HepG2 (cell line): ENCODE measurements around the gene ZMYND19. TPM values are rescaled to one million over a fixed set of nuclear protein-coding genes. Genes with fewer than 3 reads are reported as not detected.

Source experiments
- ATAC-seq: fragments of 200-7000 bp; cut with Tn5 transposase; 3 replicates; pipeline ENCODE4 v1.9.1; 2020; ENCODE audit warnings: mild to moderate bottlenecking, moderate library complexity
- BruUV-seq: library from RNA; stranded (reverse); fragments of 400-500 nt; replicated peaks from 2 replicates; lab custom pipeline; 2021; lab: Mats Ljungman, UMichigan
- CTCF ChIA-PET: fragments of 300-600 bp; formaldehyde crosslinking; extraction: SDS; loops from one replicate; lab custom pipeline; 2021; ENCODE audit warnings: low total read pairs, inconsistent platforms, low intra/inter-chr PET ratio; lab: Yijun Ruan, JAX
- POLR2A ChIA-PET: fragments of 350-600 bp; sonication (Branson Sonifier 250); formaldehyde crosslinking; loops from one replicate; lab custom pipeline; 2020; ENCODE audit warnings: antibody characterized with exemption, inconsistent platforms; lab: Yijun Ruan, JAX
- DNase-seq: peaks from one replicate; pipeline ENCODE4 v3.0.0-alpha.2; 2015; ENCODE audit warnings: low spot score
- FAIRE-seq: peaks from 3 replicates; lab custom pipeline; 2011; peaks lifted over from hg19 to GRCh38; lab: Jason Lieb, UNC
- H2AFZ ChIP-seq: one replicate; pipeline ENCODE4 v1.6.1; 2011; ENCODE audit warnings: low read length, inconsistent platforms
- H3K27ac ChIP-seq: fragments of 300-600 bp; 3 replicates; pipeline ENCODE4 v1.8.0; 2011; ENCODE audit warnings: mixed run types, mild to moderate bottlenecking, mixed read lengths, low read length, inconsistent platforms; ENCODE audit not compliant: insufficient read depth; ENCODE audit errors: extremely low read length
- H3K27me3 ChIP-seq, 2 experiments: fragments of 200-600 bp in 1 of 2; 2 replicates in 1 of 2; 3 replicates in 1 of 2; pipeline versions ENCODE4 v1.6.0 to v1.8.0; 2011; ENCODE audit warnings: low read length in 2 of 2, mild to moderate bottlenecking in 2 of 2, moderate library complexity in 2 of 2, inconsistent platforms in 1 of 2; ENCODE audit not compliant: insufficient read depth in 2 of 2, control insufficient read depth in 1 of 2
- H3K36me3 ChIP-seq, 2 experiments: fragments of 200-600 bp in 1 of 2; replicated peaks in 1 of 2; 2 replicates in 1 of 2; 3 replicates in 1 of 2; pipeline versions ENCODE4 v1.5.1 to v1.8.0; 2011; ENCODE audit warnings: low read length in 2 of 2, inconsistent platforms in 1 of 2; ENCODE audit not compliant: insufficient read depth in 2 of 2, control insufficient read depth in 1 of 2
- H3K4me1 ChIP-seq: 2 replicates; pipeline ENCODE4 v1.5.1; 2012; ENCODE audit warnings: low read length, inconsistent platforms; ENCODE audit not compliant: insufficient read depth
- H3K4me2 ChIP-seq: 2 replicates; pipeline ENCODE4 v1.6.0; 2011; ENCODE audit warnings: low read depth, low read length, inconsistent platforms
- H3K4me3 ChIP-seq, 3 experiments: fragments of 200-600 bp in 1 of 3; sonication (generic), shearing (Covaris generic) in 1 of 3; replicated peaks in 1 of 3; 2 replicates each; pipeline ENCODE4 v1.5.1; 2011 to 2016; ENCODE audit warnings: low read length in 3 of 3, inconsistent platforms in 2 of 3, low read depth in 2 of 3, mild to moderate bottlenecking in 2 of 3, control low read depth in 1 of 3, mixed read lengths in 1 of 3; ENCODE audit not compliant: insufficient read depth in 1 of 3
- H3K79me2 ChIP-seq: one replicate; pipeline ENCODE4 v1.6.1; 2011; ENCODE audit warnings: low read length, inconsistent platforms; ENCODE audit not compliant: insufficient read depth
- H3K9ac ChIP-seq: 2 replicates; pipeline ENCODE4 v1.6.0; 2011; ENCODE audit warnings: mild to moderate bottlenecking, low read depth, low read length, inconsistent platforms; ENCODE audit not compliant: insufficient read depth
- H3K9me3 ChIP-seq: 2 replicates; pipeline ENCODE4 v1.5.1; 2012; ENCODE audit warnings: mild to moderate bottlenecking, low read length
- H4K20me1 ChIP-seq: 2 replicates; pipeline ENCODE4 v1.6.0; 2011; ENCODE audit warnings: inconsistent platforms, mild to moderate bottlenecking, low read length, moderate library complexity; ENCODE audit not compliant: insufficient read depth
- ATRX ChIP-seq: sonication (generic); formaldehyde crosslinking; IDR thresholded peaks from 2 replicates; pipeline ENCODE4 v1.4.0; 2020; ENCODE audit warnings: missing genetic modification reagents, borderline replicate concordance
- CHD2 ChIP-seq: IDR thresholded peaks from 2 replicates; pipeline ENCODE4 v1.6.1; 2011; ENCODE audit warnings: low read depth, low read length, improper control_type of control experiment
- ELF4 ChIP-seq: sonication (generic); formaldehyde crosslinking; IDR thresholded peaks from 2 replicates; pipeline ENCODE4 v1.5.0; 2020; ENCODE audit warnings: missing genetic modification reagents, mild to moderate bottlenecking, moderate library complexity, borderline replicate concordance
- MTA1 ChIP-seq: sonication (generic); formaldehyde crosslinking; IDR thresholded peaks from 2 replicates; pipeline ENCODE4 v1.4.0; 2020; ENCODE audit warnings: missing genetic modification reagents, mild to moderate bottlenecking, borderline replicate concordance
- NFRKB ChIP-seq: fragments of 450-650 bp; IDR thresholded peaks from 2 replicates; pipeline ENCODE4 v1.6.1; 2017
- PLRG1 ChIP-seq: fragments of 450-650 bp; conservative IDR thresholded peaks from 2 replicates; pipeline ENCODE4 v1.6.1; 2016
- RCOR2 ChIP-seq: IDR thresholded peaks from 2 replicates; pipeline ENCODE4 v1.6.1; 2016; ENCODE audit warnings: missing biosample characterization, missing genetic modification reagents
- TOPORS ChIP-seq: sonication (generic); formaldehyde crosslinking; IDR thresholded peaks from 2 replicates; pipeline ENCODE4 v1.8.0; 2023; ENCODE audit warnings: mild to moderate bottlenecking, missing genetic modification reagents
- ZFP1 ChIP-seq: IDR thresholded peaks from 2 replicates; pipeline ENCODE4 v1.6.1; 2016
- ZFP36 ChIP-seq: fragments of 150-350 bp; IDR thresholded peaks from 2 replicates; pipeline ENCODE4 v1.6.1; 2018; ENCODE audit warnings: borderline replicate concordance, low read length, low read depth; ENCODE audit not compliant: partially characterized antibody
- ZFP82 ChIP-seq: sonication (generic); formaldehyde crosslinking; IDR thresholded peaks from 2 replicates; pipeline ENCODE4 v1.5.1; 2020; ENCODE audit warnings: mild to moderate bottlenecking, missing genetic modification reagents, borderline replicate concordance
- ZNF563 ChIP-seq: sonication (generic); formaldehyde crosslinking; IDR thresholded peaks from 2 replicates; pipeline ENCODE4 v1.8.0; 2022; ENCODE audit warnings: mild to moderate bottlenecking, moderate library complexity, missing genetic modification reagents
- ZNF703 ChIP-seq: sonication (generic); formaldehyde crosslinking; IDR thresholded peaks from 2 replicates; pipeline ENCODE4 v1.5.1; 2020; ENCODE audit warnings: missing genetic modification reagents, mild to moderate bottlenecking, moderate library complexity, borderline replicate concordance
- ZNF737 ChIP-seq: sonication (generic); formaldehyde crosslinking; IDR thresholded peaks from 2 replicates; pipeline ENCODE4 v1.5.0; 2020; ENCODE audit warnings: missing genetic modification reagents, mild to moderate bottlenecking, borderline replicate concordance
- ZNF777 ChIP-seq: sonication (generic); formaldehyde crosslinking; IDR thresholded peaks from 2 replicates; pipeline ENCODE4 v1.4.0; 2020; ENCODE audit warnings: missing genetic modification reagents
- WGBS: methylation state at CpG from one replicate; pipeline ENCODE4 v1.1.6; 2017; ENCODE audit warnings: low lambda C conversion rate; 5-methylcytosine and 5-hydroxymethylcytosine counted together
- in situ Hi-C: cut with HindIII; loops from 2 replicates; pipeline ENCODE4 v1.10.0; 2017; ENCODE audit warnings: low pct_unique_long_range_greater_than_20kb; ENCODE audit not compliant: extremely low pct_ligation_motif_present
- intact Hi-C: fragments of 100-400 bp; cut with micrococcal nuclease; formaldehyde crosslinking; loops from one replicate; pipeline ENCODE4 v1.10.0; 2022; ENCODE audit not compliant: unreplicated experiment
- polyA plus RNA-seq, 8 experiments: library from polyadenylated mRNA; depleted of rRNA in 3 of 8; stranded (reverse) in 7 of 8; unstranded in 1 of 8; fragments of >200 nt; fragmentation: Illumina TruSeq in 4 of 8; extraction: Trizol in 4 of 8; gene quantifications; 2 replicates each; pipeline versions ENCODE4 v1.2.1 to v1.2.3, GENCODE V29; 2011 to 2016; ENCODE audit warnings: low read depth in 4 of 8, missing spikeins in 1 of 8, mixed read lengths in 1 of 8; ENCODE audit not compliant: insufficient read depth in 1 of 8
- total RNA-seq, 5 experiments: library from RNA; depleted of rRNA; stranded (reverse); fragments of >200 nt; fragmentation: Illumina TruSeq; extraction: Trizol; gene quantifications; 2 replicates each; pipeline ENCODE4 v1.2.3, GENCODE V29; 2016; ENCODE audit warnings: low read depth in 1 of 5
- TF ChIP-seq, protein P1 (sequence below): sonication (generic); formaldehyde crosslinking; IDR thresholded peaks from 2 replicates; pipeline ENCODE4 v1.4.0; 2020; ENCODE audit warnings: missing genetic modification reagents
- TF ChIP-seq, protein P2 (sequence below): sonication (generic); formaldehyde crosslinking; IDR thresholded peaks from 2 replicates; pipeline ENCODE4 v1.9.0; 2022; ENCODE audit warnings: low read depth, missing genetic modification reagents
- TF ChIP-seq, protein P3 (sequence below): sonication (generic); formaldehyde crosslinking; IDR thresholded peaks from 2 replicates; pipeline ENCODE4 v1.8.1; 2023; ENCODE audit warnings: mild to moderate bottlenecking, inconsistent platforms, moderate library complexity, missing genetic modification reagents, borderline replicate concordance

ZMYND19 gene
- total and polyA plus RNA-seq, 2 of the 13 experiments (the other 11 are each of a cell fraction or from before 2014, with no cell fraction given), result 21.3 to 38.7 TPM

DNA sequence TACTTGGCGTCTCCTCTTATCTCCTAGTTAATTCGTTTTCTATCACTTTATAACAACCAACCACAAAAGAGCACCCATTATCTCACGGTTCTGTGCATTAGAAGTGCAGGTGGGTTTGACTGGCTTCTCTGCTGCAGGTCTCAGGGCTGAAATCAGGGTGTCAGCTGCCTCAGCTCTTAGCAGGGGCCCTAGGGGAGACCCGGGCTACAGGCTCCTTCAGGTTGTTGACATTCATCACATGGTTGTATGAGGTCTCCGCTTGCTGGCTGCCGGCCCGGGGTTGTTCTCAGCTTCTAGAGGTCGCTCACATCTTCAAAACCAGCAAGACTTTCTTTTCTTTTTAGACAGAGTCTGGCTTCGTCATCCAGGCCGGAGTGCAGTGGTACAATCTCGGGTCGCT, 2.9 kb upstream of the ZMYND19 start:
- peaks cover 15% of the 10 kb centered on the region for H3K79me2 ChIP-seq
- no peak overlapping the region for H2AFZ ChIP-seq
- no peak overlapping the region for H3K9ac ChIP-seq
- peaks cover 0 to 5% of the 10 kb centered on the region in 2 experiments; a peak in 1 of 5 replicates for H3K36me3 ChIP-seq
- no peaks in the 10 kb centered on the region for H3K9me3 ChIP-seq
- H4K20me1 ChIP-seq, result no peaks in the 10 kb centered on the region
- ATAC-seq (no peak), FAIRE-seq (no peak), DNase-seq (no peak)
- POLR2A ChIA-PET, result no interaction called here
- no peak overlapping the region for H3K27ac ChIP-seq
- 64% methylated on average over 12 of the region's 12 CpGs for WGBS
- in situ Hi-C loops, result no loop called here
- H3K4me1 ChIP-seq, result peaks cover 46% of the 10 kb centered on the region
- H3K4me3 ChIP-seq, result no peak overlapping the region
- no peak for TF ChIP-seq PLRG1
- TF ChIP-seq, all 625 proteins: peak for 0
- CTCF ChIA-PET, result no interaction called here
- intact Hi-C loops, result no loop called here
- Histone ChIP-seq H3K27me3 (no peaks in the 10 kb centered on the region), H3K4me2 (0 out of 2 replicates have a peak overlapping the region, but pooled peaks have one; percentile 19)
- no TSS peak for BruUV-seq

DNA sequence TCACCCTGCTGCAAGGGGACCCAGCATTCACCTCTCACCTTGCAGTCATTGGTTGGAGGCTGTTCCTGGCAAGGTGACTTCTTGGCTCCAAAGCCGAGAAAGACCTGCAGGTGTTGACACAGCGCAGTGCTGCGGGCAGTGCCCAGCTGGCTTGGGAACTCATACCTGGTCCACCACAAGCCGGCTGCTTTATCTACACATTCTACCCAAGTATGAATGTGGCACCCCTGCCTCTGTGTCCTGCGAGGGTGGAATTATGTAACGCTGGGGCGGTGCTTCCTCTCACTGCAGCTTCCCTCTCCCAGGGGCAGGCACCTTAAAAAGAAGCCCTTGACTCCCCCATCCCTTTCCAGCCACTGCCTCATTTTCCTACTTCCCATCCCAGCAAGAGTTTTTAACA, 2.5 kb upstream of the ZMYND19 start:
- no peaks in the 10 kb centered on the region for H3K27me3 ChIP-seq
- no peak overlapping the region for H3K27ac ChIP-seq
- no peak overlapping the region for H3K4me3 ChIP-seq
- peaks cover 47% of the 10 kb centered on the region for H3K4me1 ChIP-seq
- ATAC-seq (no peak), FAIRE-seq (no peak), DNase-seq (no peak)
- 64% methylated on average over 3 of the region's 7 CpGs for WGBS
- no TSS peak for BruUV-seq
- peak overlapping the region; percentile 19; the same call in 1 of the 2 replicates for H3K4me2 ChIP-seq
- H2AFZ ChIP-seq, result no peak overlapping the region
- no peaks in the 10 kb centered on the region for H3K9me3 ChIP-seq
- no peak overlapping the region for H3K9ac ChIP-seq
- H3K79me2 ChIP-seq, result peaks cover 16% of the 10 kb centered on the region
- H4K20me1 ChIP-seq, result no peaks in the 10 kb centered on the region
- ChIA-PET POLR2A (no interaction called here), CTCF (no interaction called here)
- intact Hi-C loops (no loop called here), in situ Hi-C loops (no loop called here)
- H3K36me3 ChIP-seq, result peaks cover 0 to 9% of the 10 kb centered on the region in 2 experiments; a peak in 2 of 5 replicates
- no peak for TF ChIP-seq ZNF563 (CRISPR knock-in tag)
- no peak for TF ChIP-seq TOPORS (CRISPR knock-in tag)
- no peak for TF ChIP-seq ZNF777 (CRISPR knock-in tag)
- no peak for TF ChIP-seq ATRX (CRISPR knock-in tag)
- TF ChIP-seq ZNF737 (CRISPR knock-in tag), result no peak
- TF ChIP-seq, protein P1, sequence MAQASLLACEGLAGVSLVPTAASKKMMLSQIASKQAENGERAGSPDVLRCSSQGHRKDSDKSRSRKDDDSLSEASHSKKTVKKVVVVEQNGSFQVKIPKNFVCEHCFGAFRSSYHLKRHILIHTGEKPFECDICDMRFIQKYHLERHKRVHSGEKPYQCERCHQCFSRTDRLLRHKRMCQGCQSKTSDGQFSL (CRISPR knock-in tag), result no peak
- no peak for TF ChIP-seq ZFP1 (CRISPR knock-in tag)
- no peak for TF ChIP-seq ZNF703 (CRISPR knock-in tag)
- TF ChIP-seq RCOR2, result no peak
- no peak for TF ChIP-seq NFRKB
- no peak for TF ChIP-seq CHD2
- no peak for TF ChIP-seq ELF4 (CRISPR knock-in tag)
- TF ChIP-seq, protein P2, sequence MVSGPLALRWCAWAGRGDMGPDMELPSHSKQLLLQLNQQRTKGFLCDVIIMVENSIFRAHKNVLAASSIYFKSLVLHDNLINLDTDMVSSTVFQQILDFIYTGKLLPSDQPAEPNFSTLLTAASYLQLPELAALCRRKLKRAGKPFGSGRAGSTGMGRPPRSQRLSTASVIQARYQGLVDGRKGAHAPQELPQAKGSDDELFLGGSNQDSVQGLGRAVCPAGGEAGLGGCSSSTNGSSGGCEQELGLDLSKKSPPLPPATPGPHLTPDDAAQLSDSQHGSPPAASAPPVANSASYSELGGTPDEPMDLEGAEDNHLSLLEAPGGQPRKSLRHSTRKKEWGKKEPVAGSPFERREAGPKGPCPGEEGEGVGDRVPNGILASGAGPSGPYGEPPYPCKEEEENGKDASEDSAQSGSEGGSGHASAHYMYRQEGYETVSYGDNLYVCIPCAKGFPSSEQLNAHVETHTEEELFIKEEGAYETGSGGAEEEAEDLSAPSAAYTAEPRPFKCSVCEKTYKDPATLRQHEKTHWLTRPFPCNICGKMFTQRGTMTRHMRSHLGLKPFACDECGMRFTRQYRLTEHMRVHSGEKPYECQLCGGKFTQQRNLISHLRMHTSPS (CRISPR knock-in tag), result no peak
- TF ChIP-seq MTA1 (CRISPR knock-in tag), result no peak
- TF ChIP-seq, protein P3, sequence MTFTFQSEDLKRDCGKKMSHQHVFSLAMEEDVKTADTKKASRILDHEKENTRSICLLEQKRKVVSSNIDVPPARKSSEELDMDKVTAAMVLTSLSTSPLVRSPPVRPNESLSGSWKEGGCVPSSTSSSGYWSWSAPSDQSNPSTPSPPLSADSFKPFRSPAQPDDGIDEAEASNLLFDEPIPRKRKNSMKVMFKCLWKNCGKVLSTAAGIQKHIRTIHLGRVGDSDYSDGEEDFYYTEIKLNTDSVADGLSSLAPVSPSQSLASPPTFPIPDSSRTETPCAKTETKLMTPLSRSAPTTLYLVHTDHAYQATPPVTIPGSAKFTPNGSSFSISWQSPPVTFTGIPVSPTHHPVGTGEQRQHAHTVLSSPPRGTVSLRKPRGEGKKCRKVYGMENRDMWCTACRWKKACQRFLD (CRISPR knock-in tag), result no peak
- TF ChIP-seq ZFP36, result no peak
- no peak for TF ChIP-seq ZFP82 (CRISPR knock-in tag)
